ENCODE measurements around the gene OLFM2.
A peak's percentile ranks its signal among the peaks of the same experiment; 100 is the strongest.
"Not testable (repeated sequence)": the region's sequence is repeated elsewhere in the genome, so short reads cannot be mapped to it uniquely, and the experiment has no call there.

Gene OLFM2

GRCh38 chr19:9823816-9824215 is 112.5 kb downstream of the OLFM2 start:
- TF ChIP-seq CTCF (IDR thresholded peaks at IDR 0.05; ENCODE audit: low read length, missing control alignments): no peak
- no peak overlapping the region for H3K4me3 ChIP-seq (replicated peaks; ENCODE audit: low read depth, low read length)
- DNase-seq (ENCODE audit: low read depth): no peak

- H3K4me3 ChIP-seq (replicated peaks; ENCODE audit: low read depth, low read length); DNase-seq (ENCODE audit: low read depth): not testable (repeated sequence)
Measured at GRCh38 chr19:9820034-9820433, 116.3 kb downstream of the OLFM2 start.

GRCh38 chr19:9819596-9819909 is 116.8 kb downstream of the OLFM2 start:
- H3K4me3 ChIP-seq (replicated peaks; ENCODE audit: low read depth, low read length): peak overlapping the region; percentile 38
- no peak for TF ChIP-seq CTCF (IDR thresholded peaks at IDR 0.05; ENCODE audit: low read length, missing control alignments)
- DNase-seq (ENCODE audit: low read depth): no peak

GRCh38 chr19:9818734-9819595 is 117.3 kb downstream of the OLFM2 start, which contains the start of gene FBXL12:
TSS of gene FBXL12 (minus strand) at chr19:9819079. CDS start at chr19:9818813, 266 bp downstream.
- TF ChIP-seq CTCF (IDR thresholded peaks at IDR 0.05; ENCODE audit: low read length, missing control alignments): no peak
- H3K4me3 ChIP-seq (replicated peaks; ENCODE audit: low read depth, low read length): peak within 1 kb of the TSS; percentile 97
- DNase-seq (ENCODE audit: low read depth): peak; percentile 100

GRCh38 chr19:9818175-9818733 is 118.1 kb downstream of the OLFM2 start:
- no peak for TF ChIP-seq CTCF (IDR thresholded peaks at IDR 0.05; ENCODE audit: low read length, missing control alignments)
- peak overlapping the region; percentile 97 for H3K4me3 ChIP-seq (replicated peaks; ENCODE audit: low read depth, low read length)
- DNase-seq (ENCODE audit: low read depth): no peak

GRCh38 chr19:9811139-9811538 is 125.2 kb downstream of the OLFM2 start:
- TF ChIP-seq CTCF (IDR thresholded peaks at IDR 0.05; ENCODE audit: low read length, missing control alignments): no peak
- no peak overlapping the region for H3K4me3 ChIP-seq (replicated peaks; ENCODE audit: low read depth, low read length)
- DNase-seq (ENCODE audit: low read depth): no peak

GRCh38 chr19:9808855-9809824 is 127.2 kb downstream of the OLFM2 start:
- H3K4me3 ChIP-seq (replicated peaks; ENCODE audit: low read depth, low read length): no peak overlapping the region
- DNase-seq (ENCODE audit: low read depth): no peak
- TF ChIP-seq CTCF (IDR thresholded peaks at IDR 0.05; ENCODE audit: low read length, missing control alignments): no peak

Measured in fibroblast of pulmonary artery (primary cell).